GM12874 (cell line): ENCODE measurements around the gene OR1N2.

Experiments used
- TF ChIP-seq, protein P1 (sequence below): IDR thresholded peaks from 2 replicates; pipeline ENCODE4 v1.5.1; 2011; ENCODE audit warnings: low read depth, mild to moderate bottlenecking, control low read depth, low read length, moderate library complexity; ENCODE audit not compliant: insufficient read depth

The OR1N2 gene

DNA sequence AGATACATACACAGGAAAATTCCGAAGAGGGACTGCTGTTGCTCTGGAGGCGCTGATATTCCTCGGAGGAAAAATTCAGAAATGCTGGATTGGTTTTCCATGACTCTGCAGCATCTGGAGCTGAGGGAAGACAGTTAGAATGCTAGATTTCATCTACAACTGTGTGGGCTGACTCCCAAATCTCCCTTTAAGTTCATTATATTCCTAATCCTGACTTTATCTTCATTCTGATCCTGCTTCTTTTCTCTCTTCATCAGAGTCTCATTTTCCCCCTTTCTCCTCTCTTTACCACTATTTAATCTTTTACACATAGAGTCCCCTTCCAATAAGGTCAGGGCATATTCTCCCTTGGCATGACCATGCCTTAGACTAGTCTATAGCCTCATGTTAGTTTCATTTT lies 25.7 kb upstream of the OR1N2 start, which contains the start of gene OR1N1:
Gene OR1N1, minus strand, starts transcription at position 101 of the 400 bp plus-strand sequence. Its CDS starts 0 bp downstream, at position 101.
- TF ChIP-seq, protein P1, sequence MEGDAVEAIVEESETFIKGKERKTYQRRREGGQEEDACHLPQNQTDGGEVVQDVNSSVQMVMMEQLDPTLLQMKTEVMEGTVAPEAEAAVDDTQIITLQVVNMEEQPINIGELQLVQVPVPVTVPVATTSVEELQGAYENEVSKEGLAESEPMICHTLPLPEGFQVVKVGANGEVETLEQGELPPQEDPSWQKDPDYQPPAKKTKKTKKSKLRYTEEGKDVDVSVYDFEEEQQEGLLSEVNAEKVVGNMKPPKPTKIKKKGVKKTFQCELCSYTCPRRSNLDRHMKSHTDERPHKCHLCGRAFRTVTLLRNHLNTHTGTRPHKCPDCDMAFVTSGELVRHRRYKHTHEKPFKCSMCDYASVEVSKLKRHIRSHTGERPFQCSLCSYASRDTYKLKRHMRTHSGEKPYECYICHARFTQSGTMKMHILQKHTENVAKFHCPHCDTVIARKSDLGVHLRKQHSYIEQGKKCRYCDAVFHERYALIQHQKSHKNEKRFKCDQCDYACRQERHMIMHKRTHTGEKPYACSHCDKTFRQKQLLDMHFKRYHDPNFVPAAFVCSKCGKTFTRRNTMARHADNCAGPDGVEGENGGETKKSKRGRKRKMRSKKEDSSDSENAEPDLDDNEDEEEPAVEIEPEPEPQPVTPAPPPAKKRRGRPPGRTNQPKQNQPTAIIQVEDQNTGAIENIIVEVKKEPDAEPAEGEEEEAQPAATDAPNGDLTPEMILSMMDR = no peak

DNA sequence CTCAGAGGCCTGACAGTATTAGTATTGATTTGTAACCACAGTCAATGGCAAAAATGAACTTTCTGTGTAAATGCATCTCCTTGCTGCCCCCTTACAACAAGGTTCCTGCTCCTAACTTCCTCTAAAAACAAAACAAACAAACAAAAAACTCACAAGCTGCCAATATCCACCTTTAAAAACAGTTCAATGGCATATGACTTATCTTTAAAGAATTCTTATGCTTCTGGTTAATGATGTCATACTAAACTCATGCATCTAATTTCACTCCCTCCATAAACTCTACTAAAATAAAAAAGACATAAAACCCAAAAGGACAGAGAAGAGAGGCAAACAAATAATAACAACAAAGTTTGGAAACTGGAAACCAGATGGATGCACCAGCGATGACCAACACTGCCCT lies 16.8 kb upstream of the OR1N2 start:
- TF ChIP-seq, protein P1 = no peak

DNA sequence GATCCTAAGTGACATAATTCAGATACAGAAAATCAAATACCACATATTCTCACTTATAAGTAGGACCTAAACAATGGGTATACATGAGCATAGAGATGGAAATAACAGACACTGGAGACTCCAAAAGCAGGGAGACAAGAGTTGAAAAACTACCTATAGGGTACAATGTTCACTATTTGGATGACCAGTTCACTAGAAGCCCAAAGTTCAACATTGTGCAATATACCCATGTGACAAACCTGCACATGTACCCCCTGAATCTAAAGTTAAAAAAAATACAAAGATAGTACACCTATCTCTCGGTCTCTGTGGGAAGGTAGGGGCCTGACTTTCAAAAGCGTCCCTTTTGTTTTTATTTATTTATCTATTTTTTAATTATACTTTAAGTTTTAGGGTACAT lies 14.2 kb upstream of the OR1N2 start:
- TF ChIP-seq, protein P1 = no peak

DNA sequence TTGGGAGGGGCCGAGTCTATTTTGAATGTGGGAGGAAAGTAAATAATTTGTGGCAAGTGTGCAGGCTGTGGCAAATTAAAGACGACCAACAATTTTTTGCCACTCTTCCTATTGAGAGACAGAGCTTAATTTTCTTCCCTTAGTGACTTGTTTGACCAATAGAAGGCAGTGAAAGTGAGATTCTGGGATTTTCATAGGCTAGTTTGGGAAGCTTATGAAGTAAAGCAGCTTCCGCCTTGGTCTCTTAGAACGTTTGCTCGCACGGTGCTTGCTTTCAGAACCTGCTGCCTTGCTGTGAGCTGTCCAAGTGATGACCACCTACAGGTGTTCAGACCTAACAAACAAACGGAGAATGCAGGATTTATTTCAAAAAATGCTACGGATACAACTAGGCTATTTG lies 6.7 kb upstream of the OR1N2 start:
- TF ChIP-seq, protein P1 = no peak

DNA sequence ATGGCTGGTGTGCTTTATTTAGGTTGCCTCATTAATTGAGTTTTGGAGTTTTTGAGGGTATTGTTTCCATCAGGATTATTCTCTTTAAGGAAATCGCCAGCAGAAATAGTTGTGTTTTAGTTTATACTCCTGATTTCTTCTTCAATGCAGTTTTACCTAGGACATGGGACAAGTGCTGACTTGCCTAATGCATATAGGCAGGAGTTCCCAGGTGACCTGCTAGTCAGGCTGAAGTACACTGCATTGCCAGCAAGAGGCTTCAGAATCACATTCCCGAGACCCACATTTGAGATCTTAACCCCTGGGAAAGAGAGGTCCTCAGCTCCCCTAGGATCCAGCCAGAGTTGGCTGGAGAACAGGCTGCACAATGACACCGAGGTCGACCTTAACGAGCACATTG lies 1.5 kb upstream of the OR1N2 start:
- TF ChIP-seq, protein P1 = no peak

DNA sequence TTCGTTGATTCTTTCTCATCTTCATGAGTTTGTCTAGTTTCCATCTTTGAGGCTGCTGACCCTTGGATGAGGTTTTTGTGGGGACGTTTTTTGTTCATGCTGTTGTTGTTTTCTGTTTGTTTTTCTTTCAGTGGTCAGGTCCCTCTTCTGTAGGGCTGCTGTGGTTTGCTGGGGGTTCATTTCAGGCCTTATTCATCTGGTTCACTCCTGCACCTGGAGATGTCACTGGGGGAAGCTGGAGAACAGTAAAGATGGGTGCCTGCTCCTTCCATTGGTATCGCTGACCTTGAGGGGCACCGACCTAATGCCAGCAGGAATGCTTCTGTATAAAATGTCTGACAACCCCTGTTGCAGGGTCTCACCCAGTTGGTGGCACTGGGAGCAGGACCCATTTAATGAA lies 8.5 kb downstream of the OR1N2 start:
- TF ChIP-seq, protein P1 = no peak

DNA sequence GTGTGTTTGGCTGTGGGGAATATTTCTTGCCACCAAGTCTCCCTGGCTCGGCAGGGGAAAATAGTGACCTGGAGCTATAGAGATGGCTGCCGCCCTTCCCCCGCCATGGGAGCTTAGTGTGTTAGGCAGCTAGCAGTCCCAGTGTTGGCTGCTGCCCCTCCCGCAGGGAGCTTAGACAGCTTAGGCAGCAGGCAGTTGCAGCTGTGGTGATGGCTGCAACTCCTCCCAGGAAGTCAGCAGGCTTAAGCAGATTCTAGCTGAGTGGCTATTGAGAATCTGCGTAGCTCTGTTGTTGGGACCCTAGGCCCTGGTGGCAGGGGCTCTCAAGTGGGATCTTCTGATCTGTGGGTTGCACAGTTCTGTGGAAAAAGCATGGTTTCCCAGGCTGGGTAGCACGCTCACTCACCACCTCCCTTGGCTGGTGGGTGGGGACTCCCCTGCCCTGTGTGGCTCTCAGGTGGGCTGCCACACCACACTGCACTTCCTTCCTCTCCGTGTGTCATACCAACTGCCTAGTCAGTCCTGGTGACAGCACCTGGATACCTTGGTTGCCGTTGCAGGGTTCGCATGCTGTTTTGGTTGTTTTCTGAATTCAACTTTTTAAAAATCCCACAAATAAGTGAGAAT lies 9.3 kb downstream of the OR1N2 start:
- TF ChIP-seq, protein P1 = no peak
